Measurements from ENCODE around the gene SPCS2. TPM values are rescaled to one million over a fixed set of nuclear protein-coding genes. Genes with fewer than 3 reads are reported as not detected.

Gene SPCS2
- 14.7 and 29.8 TPM in 2 replicates for total RNA-seq

DNA sequence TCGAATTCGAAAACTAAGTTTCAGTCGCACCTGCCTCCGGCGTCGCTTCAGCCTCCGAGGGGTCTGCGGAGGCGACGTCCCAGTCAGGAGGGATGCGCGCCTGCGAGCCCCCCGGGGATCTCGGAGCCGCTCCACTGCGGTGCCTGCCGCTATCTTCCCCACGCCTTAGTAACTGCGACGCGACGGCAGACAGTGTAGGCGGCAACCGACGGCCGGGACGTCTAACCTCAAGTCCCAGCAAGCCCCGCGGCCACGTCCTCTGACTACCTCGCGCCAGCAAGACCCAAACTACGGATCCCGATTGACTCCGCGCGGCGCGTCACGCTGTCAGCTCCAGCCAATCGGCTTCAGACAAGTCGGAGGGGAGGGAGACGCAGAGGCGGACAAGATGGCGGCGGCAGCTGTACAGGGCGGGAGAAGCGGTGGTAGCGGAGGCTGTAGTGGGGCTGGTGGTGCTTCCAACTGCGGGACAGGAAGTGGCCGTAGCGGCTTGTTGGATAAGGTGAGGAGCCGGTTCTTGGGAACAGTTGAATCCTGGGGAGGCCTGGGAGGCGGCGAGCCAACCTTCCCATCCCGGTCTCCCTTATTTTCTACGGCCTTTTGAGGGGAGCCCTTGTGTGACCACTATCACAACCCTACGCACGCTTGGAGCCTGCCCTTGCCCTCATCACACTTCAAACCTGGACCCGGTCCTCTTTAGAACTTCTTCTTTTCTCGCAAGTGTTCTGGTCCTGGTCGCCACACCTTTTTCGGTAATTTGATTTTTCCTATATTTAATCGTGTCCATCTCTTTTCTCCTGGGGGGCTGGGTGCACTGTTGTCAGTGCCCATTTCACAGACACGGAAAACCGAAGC, at the start of gene SPCS2, which contains the start of gene XRRA1:
Gene SPCS2 (plus strand): TSS at position 369 of the 855 bp plus-strand sequence. CDS start 20 bp downstream, at position 389.
Gene XRRA1 (minus strand): TSS at position 194 of the 855 bp plus-strand sequence. CDS start 8,213 bp downstream, outside the sequence.
- FAIRE-seq (peak; percentile 91), DNase-seq (ENCODE audit: low read depth) (peak; percentile 96)
- Histone ChIP-seq H3K27me3 (ENCODE audit: control insufficient read depth, insufficient read depth, low read length) (no peaks in the 10 kb centered on the region), H3K36me3 (ENCODE audit: control insufficient read depth, insufficient read depth, low read length) (peaks cover 2% of the 10 kb centered on the region), H3K4me3 (ENCODE audit: low read depth, low read length) (peak within 1 kb of the TSS; percentile 93)
- TF ChIP-seq, protein P1, sequence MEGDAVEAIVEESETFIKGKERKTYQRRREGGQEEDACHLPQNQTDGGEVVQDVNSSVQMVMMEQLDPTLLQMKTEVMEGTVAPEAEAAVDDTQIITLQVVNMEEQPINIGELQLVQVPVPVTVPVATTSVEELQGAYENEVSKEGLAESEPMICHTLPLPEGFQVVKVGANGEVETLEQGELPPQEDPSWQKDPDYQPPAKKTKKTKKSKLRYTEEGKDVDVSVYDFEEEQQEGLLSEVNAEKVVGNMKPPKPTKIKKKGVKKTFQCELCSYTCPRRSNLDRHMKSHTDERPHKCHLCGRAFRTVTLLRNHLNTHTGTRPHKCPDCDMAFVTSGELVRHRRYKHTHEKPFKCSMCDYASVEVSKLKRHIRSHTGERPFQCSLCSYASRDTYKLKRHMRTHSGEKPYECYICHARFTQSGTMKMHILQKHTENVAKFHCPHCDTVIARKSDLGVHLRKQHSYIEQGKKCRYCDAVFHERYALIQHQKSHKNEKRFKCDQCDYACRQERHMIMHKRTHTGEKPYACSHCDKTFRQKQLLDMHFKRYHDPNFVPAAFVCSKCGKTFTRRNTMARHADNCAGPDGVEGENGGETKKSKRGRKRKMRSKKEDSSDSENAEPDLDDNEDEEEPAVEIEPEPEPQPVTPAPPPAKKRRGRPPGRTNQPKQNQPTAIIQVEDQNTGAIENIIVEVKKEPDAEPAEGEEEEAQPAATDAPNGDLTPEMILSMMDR (IDR thresholded peaks at IDR 0.05; ENCODE audit: insufficient read depth, low read length, severe bottlenecking), result no peak

DNA sequence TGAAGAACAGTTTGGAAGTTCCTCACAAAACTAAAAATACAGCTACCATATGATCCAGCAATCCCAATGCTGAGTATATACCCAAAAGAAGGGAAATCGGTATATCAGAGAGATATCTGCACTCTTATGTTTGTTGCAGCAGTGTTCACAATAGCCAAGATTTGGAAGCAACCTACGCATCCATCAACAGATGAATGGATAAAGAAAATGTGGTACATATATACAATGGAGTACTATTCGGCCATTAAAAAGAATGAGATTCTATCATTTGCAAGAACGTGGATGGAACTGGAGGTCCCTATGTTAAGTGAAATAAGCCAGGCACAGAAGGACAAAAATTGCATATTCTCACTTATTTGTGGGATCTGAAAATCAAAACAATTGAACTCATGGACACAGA, 46.7 kb upstream of the SPCS2 start:
- TF ChIP-seq, protein P1 (IDR thresholded peaks at IDR 0.05; ENCODE audit: insufficient read depth, low read length, severe bottlenecking), result no peak
- Histone ChIP-seq H3K4me3 (ENCODE audit: low read depth, low read length) (no peak overlapping the region), H3K27me3 (ENCODE audit: control insufficient read depth, insufficient read depth, low read length) (no peaks in the 10 kb centered on the region), H3K36me3 (ENCODE audit: control insufficient read depth, insufficient read depth, low read length) (peaks cover 3% of the 10 kb centered on the region)
- DNase-seq (ENCODE audit: low read depth) (no peak), FAIRE-seq (no peak)

DNA sequence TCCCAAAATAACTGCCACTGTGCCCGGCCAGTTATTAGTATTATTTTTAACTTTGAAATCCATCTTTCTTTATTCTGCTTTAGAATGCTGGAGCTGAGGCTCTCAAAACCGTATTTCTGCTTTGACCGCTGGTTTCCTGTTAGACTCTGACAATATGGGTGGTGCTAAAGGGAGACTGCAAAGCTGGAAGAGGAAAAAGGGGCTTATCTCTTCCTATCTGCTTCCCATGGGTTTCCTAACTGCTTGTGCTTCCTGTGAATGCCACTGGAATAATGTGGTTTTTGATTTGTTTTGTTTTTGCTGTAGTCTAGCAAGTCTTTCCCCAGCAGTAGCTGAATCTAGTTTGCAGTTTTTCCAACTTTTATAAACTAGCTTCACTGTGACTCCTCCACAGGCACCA, 43.7 kb upstream of the SPCS2 start:
- no peak for FAIRE-seq

DNA sequence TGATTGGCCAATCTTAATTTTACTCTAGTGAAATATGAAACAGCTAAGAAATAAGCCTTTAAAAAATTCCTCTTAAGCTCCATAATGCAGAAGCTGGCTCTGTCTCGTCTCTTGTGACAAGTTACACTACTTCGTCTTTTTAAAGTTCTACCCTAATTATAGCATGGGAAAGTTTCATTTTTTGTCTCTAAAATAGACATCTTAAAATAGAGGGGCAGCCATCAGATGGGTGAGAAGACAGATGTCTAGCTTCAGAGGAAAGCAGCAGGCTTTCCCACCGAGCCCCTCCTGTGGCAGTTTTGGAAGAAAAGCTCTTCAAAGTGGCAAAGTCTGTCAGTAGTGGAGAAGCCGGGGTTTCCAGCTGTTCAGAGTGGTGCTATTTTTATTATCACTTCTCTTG, 39.7 kb upstream of the SPCS2 start:
- TF ChIP-seq, protein P1 (IDR thresholded peaks at IDR 0.05; ENCODE audit: insufficient read depth, low read length, severe bottlenecking), result no peak
- FAIRE-seq (no peak), DNase-seq (ENCODE audit: low read depth) (no peak)
- peaks cover 4% of the 10 kb centered on the region for H3K36me3 ChIP-seq (ENCODE audit: control insufficient read depth, insufficient read depth, low read length)
- H3K4me3 ChIP-seq (ENCODE audit: low read depth, low read length), result no peak overlapping the region
- H3K27me3 ChIP-seq (ENCODE audit: control insufficient read depth, insufficient read depth, low read length), result no peaks in the 10 kb centered on the region

More for the DNA sequence above, 43.7 kb upstream of the SPCS2 start:
- Histone ChIP-seq H3K4me3 (ENCODE audit: low read depth, low read length) (no peak overlapping the region), H3K36me3 (ENCODE audit: control insufficient read depth, insufficient read depth, low read length) (peaks cover 3% of the 10 kb centered on the region), H3K27me3 (ENCODE audit: control insufficient read depth, insufficient read depth, low read length) (no peaks in the 10 kb centered on the region)
- no peak for DNase-seq (ENCODE audit: low read depth)
- TF ChIP-seq, protein P1 (IDR thresholded peaks at IDR 0.05; ENCODE audit: insufficient read depth, low read length, severe bottlenecking), result no peak

DNA sequence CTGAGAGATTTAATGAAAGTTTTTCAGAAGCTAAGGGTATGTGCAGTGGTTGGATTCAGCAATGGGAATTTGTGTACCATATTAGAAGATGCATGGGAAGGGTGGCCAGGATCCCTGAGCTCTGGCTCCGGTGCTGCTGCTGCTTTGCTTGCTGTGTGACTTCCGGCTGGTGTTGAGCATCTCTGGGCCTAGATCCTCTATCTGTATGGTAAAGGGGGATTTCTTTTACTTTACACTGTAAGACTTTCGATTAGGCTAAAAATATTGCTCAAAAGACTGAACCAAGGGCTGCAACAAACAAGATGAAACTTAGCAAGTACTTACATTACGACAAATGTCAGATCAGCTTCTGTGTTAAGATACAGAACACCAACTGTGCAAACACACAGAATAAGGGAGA, 39.3 kb upstream of the SPCS2 start:
- H3K36me3 ChIP-seq (ENCODE audit: control insufficient read depth, insufficient read depth, low read length), result peaks cover 4% of the 10 kb centered on the region
- no peak overlapping the region for H3K4me3 ChIP-seq (ENCODE audit: low read depth, low read length)
- no peaks in the 10 kb centered on the region for H3K27me3 ChIP-seq (ENCODE audit: control insufficient read depth, insufficient read depth, low read length)
- no peak for FAIRE-seq
- TF ChIP-seq, protein P1 (IDR thresholded peaks at IDR 0.05; ENCODE audit: insufficient read depth, low read length, severe bottlenecking), result no peak
- no peak for DNase-seq (ENCODE audit: low read depth)

All from bronchial epithelial cell (primary cell).